ENCODE results near the gene CRMP1.

DNA sequence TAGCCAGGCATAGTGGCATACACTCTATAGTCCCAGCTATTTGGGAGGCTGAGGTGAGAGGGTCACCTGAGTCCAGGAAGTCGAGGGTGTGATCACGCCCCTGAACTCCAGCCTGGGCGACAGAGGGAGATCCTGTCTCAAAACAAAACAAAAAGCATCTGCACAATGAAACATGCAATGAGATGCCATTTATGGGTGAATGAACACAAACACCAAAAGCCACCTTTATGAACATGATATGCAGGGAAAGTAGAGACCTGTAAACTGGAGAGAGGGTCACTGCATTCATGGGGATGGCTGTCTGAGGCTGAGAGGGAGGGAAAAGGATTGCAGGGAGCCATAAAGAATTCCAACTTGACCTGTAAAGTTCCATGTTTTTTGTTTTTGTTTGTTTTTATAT is 111.2 kb downstream of the CRMP1 start:
- TF ChIP-seq CTCF (conservative IDR thresholded peaks at IDR 0.05; ENCODE audit: low read depth, low read length) (no peak), EZH2 (IDR thresholded peaks at IDR 0.05; ENCODE audit: borderline replicate concordance, low read depth, low read length, poor library complexity, severe bottlenecking) (no peak)

Data from A673 (cell line).